Activated naive CD4-positive, alpha-beta T cell treated with anti-CD3 and anti-CD28 coated beads, Interleukin-2, amount 50 U/mL, for 72 hours (primary cell): Measurements from ENCODE around the gene FNDC3A. TPM values are rescaled to one million over a fixed set of nuclear protein-coding genes. Genes with fewer than 3 reads are reported as not detected.
A peak's percentile ranks its signal among the peaks of the same experiment; 100 is the strongest.

Experiments
- ATAC-seq, 2 donors: fragments of 150-1000 bp; cut with Tn5 transposase; 2 replicates each; pipeline ENCODE4 v1.10.0; 2021; ENCODE audit warnings: mild to moderate bottlenecking in 2 of 2, moderate library complexity in 2 of 2
- DNase-seq, 2 donors: peaks; one replicate each; pipeline ENCODE4 v3.0.0; 2021 to 2022; ENCODE audit warnings: low spot score in 2 of 2
- H3K27ac Mint-ChIP-seq, 2 donors: one replicate each; pipeline ENCODE4 v1.8.0; 2022; ENCODE audit warnings: mild to moderate bottlenecking in 2 of 2, mixed read lengths in 2 of 2
- H3K36me3 Mint-ChIP-seq, 2 donors: one replicate each; pipeline ENCODE4 v1.8.0; 2022; ENCODE audit warnings: mixed read lengths in 2 of 2
- H3K9me3 Mint-ChIP-seq, 2 donors: one replicate each; pipeline ENCODE4 v1.8.0; 2022; ENCODE audit warnings: mixed read lengths in 2 of 2
- total RNA-seq, 2 donors: library from RNA; stranded (reverse); gene quantifications; one replicate each; pipeline ENCODE4 v1.2.3, GENCODE V29; 2022

The FNDC3A gene
- total RNA-seq, 2 donors from 2014 or later, result 24.5 to 25.3 TPM

- Mint-ChIP-seq H3K36me3 (peaks cover 0 to 4% of the 10 kb centered on the region in 2 donors), H3K27ac (no peak overlapping the region), H3K9me3 (no peaks in the 10 kb centered on the region)
- DNase-seq (no peak), ATAC-seq (no peak)
Measured at GRCh38 chr13:49235856-49236431, 260.2 kb downstream of the FNDC3A start.

- DNase-seq (no peak), ATAC-seq (no peak)
- H3K27ac Mint-ChIP-seq, result no peak overlapping the region
- peaks cover 0 to 4% of the 10 kb centered on the region in 2 donors for H3K36me3 Mint-ChIP-seq
- H3K9me3 Mint-ChIP-seq, result no peaks in the 10 kb centered on the region
Measured at GRCh38 chr13:49238621-49239020, 262.9 kb downstream of the FNDC3A start.

GRCh38 chr13:49240017-49240416 lies 264.3 kb downstream of the FNDC3A start:
- no peak overlapping the region for H3K27ac Mint-ChIP-seq
- no peaks in the 10 kb centered on the region for H3K36me3 Mint-ChIP-seq
- ATAC-seq (peak; percentile 77 to 82), DNase-seq (peak in 1 of 2 donors; percentile 48)
- no peaks in the 10 kb centered on the region for H3K9me3 Mint-ChIP-seq

DNA sequence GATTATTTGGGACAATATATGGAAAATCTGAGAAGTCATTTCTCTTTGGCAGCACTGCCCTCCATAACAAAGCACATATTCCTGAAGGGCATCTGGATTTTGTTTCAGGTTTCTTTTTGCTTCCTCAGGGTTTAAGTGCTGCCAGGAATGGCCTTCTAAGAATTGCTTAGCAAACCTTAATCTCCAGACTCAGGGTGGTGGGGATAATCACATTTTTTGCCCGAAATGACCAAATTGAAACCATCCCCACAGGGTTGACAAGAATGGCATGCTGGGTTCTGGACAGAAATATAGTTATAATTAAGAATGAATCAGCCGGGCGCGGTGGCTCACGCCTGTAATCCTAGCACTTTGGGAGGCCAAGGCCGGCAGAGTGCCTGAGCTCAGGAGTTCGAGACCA lies 265.6 kb downstream of the FNDC3A start:
- ATAC-seq (no peak), DNase-seq (no peak)
- H3K9me3 Mint-ChIP-seq, result no peaks in the 10 kb centered on the region
- H3K27ac Mint-ChIP-seq, result no peak overlapping the region
- no peaks in the 10 kb centered on the region for H3K36me3 Mint-ChIP-seq

DNA sequence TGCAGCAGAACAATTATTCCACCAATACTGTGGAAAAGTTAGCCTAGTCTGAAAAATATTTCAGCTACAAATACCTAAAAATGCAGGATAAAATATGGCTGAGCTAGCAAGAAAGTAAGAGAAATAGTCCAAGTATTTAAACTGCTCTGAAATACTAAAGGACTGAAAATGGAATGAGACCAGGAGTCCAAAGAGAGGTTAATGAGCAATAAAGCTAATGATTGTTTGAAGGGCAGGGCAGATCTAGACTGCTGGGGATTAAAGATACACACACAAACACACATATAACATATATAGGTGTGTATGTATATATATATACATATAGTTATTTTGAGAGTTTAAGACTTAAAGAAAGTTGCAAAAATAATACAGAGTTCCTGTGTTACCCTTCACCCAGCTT lies 269.4 kb downstream of the FNDC3A start:
- no peak for DNase-seq
- no peak for ATAC-seq
- H3K27ac Mint-ChIP-seq, result no peak overlapping the region
- H3K36me3 Mint-ChIP-seq, result peaks cover 6 to 14% of the 10 kb centered on the region in 2 donors
- H3K9me3 Mint-ChIP-seq, result no peaks in the 10 kb centered on the region

DNA sequence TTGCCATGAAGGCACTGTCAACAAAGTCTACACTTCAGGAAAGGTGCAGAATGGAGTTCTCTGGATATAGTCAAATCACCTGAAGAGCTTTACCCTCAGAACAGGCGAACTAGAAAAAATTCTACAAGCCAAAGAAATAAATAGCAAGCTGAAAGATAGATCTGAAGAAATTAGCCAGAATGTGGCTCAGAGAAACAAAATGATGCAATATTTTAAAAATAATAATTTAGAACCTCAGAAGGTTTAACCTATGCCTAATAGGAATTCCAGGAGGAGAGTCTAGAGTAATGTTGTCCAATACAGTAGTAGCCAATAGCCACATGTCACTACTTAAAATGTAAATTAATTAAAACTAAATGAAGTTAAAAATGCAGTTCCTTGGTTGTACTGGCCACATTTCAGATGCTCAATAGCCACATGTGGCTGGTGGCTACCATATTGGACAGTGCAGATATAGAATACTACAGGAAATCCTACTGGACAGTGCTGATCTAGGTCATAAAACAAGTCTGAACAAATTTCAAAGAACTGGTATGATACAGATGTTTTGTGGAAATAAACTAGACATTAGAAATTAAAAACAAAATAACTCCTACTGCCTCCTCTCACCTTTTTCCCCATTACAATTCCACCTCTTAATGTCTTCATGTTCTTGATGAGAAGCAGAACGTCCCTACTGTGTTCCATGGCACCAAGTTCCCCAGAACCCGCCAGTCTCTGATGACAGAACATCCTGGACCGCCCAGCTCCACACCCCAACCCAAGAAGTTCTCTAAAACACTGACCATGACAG lies 271.3 kb downstream of the FNDC3A start:
- peak overlapping the region; percentile 93 to 94 for H3K27ac Mint-ChIP-seq
- DNase-seq, result no peak
- no peaks in the 10 kb centered on the region for H3K9me3 Mint-ChIP-seq
- ATAC-seq, result peak; percentile 38 to 64
- H3K36me3 Mint-ChIP-seq, result peaks cover 6 to 14% of the 10 kb centered on the region in 2 donors

DNA sequence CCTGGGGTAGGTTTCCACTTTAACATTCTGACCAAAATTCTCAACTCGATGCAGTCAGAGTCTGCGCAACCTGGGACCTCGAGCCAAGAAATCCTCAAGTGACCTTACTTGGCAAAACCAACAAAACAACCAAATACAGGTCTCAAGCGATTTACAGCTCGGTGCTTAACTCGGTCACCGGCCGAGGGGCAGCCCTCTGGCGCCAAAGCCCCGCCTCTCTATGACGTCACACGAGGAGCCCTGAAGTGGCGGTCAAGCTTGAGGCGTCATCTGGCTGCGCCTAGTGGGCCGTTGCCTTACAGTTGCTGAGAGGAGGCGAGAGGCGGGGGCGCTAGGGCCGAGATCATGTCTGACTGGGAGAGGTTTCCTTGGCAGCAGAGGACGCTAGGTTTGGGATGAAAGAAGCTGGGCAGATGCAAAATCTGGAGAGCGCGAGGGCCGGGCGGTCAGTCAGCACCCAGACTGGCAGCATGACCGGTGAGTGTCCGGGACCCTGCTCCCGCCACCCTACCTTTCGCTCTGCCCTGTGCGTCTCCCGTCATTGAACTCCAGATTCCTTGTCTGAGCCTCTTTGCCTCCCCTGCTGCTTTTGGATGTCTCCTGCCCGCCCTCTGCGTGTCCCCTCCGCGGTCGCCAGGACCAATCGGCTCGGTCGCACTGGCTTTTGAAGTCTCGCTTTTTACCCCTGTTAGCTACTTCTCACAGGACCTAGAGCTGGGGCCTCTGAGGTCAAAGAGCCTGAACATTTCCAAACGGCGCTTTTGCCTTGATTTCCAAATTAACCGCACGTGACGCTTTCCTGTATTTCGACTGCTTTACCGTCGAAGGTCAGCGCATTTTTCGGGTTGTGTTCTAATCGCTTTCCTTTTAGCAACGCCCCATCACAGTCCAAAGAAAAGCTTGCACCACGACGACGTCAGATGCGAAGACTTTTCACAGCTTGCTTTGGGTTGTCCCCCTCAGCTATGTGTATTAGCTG lies 272.2 kb downstream of the FNDC3A start, which contains the start of gene CDADC1:
TSS of gene CDADC1 (plus strand) at position 283 of the 979 bp plus-strand sequence. CDS start at position 396, 113 bp downstream.
- no peaks in the 10 kb centered on the region for H3K9me3 Mint-ChIP-seq
- H3K27ac Mint-ChIP-seq, result peak within 1 kb of the TSS; percentile 93 to 94
- ATAC-seq (peak; percentile 95 to 96), DNase-seq (peak; percentile 92 to 94)
- peaks cover 6 to 14% of the 10 kb centered on the region in 2 donors for H3K36me3 Mint-ChIP-seq

DNA sequence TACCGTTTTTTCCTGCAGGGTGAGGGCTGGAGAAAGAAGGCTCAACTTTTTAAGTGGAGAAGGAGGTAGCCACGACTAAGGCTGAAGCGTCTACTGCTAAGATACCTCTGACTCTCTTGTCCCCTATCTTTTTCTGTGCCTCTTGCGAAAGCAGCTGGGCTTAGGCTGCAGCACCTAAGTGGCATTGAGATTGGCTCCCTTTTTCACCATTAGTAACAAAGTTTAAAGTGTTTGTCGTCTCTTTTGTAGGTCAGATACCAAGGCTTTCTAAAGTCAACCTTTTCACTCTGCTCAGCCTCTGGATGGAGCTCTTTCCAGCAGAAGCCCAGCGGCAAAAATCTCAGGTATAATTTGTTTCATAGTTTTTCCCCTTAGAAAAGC lies 272.9 kb downstream of the FNDC3A start:
- Mint-ChIP-seq H3K9me3 (no peaks in the 10 kb centered on the region), H3K36me3 (peaks cover 6 to 14% of the 10 kb centered on the region in 2 donors), H3K27ac (peak overlapping the region; percentile 93 to 94)
- ATAC-seq, result peak in 1 of 2 donors; percentile 19
- DNase-seq, result no peak

DNA sequence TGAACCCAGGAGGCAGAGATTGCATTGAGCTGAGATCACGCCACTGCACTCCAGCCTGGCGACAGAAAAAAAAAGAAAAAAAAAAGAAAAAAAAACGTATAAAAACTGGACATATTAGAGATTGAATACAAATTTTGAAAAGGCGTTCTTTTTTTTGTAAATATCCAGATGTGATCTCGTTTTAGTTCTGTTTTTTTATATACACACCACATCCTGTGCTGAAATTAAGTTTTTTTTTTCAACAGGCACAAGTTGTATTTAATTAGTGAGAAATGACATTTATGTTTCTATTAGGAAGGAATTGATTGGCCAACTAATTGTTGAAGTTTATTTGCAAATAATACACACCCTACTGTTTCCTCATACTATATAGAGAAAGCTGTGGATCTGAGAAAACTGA lies 275.6 kb downstream of the FNDC3A start:
- Mint-ChIP-seq H3K9me3 (no peaks in the 10 kb centered on the region), H3K27ac (no peak overlapping the region), H3K36me3 (peaks cover 22 to 29% of the 10 kb centered on the region in 2 donors)
- ATAC-seq, result no peak
- DNase-seq, result no peak

DNA sequence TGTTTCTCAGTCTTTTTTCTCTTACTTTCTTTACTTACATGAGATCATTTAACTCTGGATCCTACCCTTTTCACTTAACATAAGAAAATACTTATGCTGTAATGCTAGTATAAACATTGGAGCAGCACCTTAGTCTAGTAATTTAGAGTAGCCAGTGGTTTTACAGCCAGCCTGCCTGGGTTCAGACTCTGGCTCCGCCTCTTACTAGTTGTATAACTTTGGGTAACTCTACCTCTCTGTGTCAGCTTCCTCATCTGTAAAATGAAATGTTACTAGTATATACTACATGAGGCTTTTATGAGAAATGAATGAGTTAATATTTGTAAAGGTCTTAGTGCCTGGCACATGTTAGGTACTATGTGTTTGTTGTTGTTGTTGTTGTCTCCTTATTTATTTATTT lies 277.6 kb downstream of the FNDC3A start:
- Mint-ChIP-seq H3K27ac (no peak overlapping the region), H3K36me3 (peaks cover 11 to 28% of the 10 kb centered on the region in 2 donors), H3K9me3 (no peaks in the 10 kb centered on the region)
- no peak for ATAC-seq
- no peak for DNase-seq

GRCh38 chr13:49254007-49254406 lies 278.3 kb downstream of the FNDC3A start:
- Mint-ChIP-seq H3K9me3 (no peaks in the 10 kb centered on the region), H3K27ac (peak overlapping the region; percentile 32 to 34), H3K36me3 (peaks cover 7 to 28% of the 10 kb centered on the region in 2 donors)
- ATAC-seq (no peak), DNase-seq (no peak)

DNA sequence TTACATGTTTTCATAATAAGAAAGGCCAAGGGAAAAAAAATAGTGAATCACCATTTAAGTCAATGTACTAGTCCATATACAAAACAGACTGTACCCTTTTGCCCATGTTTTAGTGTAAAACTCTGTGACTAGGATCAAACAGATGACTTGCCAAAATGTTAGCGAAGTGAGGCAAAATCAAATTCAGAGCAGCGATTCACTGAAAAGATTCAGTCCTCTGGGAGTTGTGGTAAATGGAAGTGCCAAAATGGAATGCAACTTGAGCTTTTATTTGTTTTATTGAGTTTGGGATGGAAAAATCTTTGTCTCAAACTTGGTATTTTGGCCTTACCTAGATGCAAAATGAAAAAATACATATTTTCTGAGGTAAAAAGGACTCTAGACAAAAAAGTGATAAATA lies 281.1 kb downstream of the FNDC3A start:
- DNase-seq, result no peak
- no peak for ATAC-seq
- no peak overlapping the region for H3K27ac Mint-ChIP-seq
- no peaks in the 10 kb centered on the region for H3K9me3 Mint-ChIP-seq
- peaks cover 23 to 38% of the 10 kb centered on the region in 2 donors for H3K36me3 Mint-ChIP-seq

- Mint-ChIP-seq H3K27ac (peak overlapping the region in 1 of 2 donors; percentile 68), H3K36me3 (peaks cover 23 to 38% of the 10 kb centered on the region in 2 donors), H3K9me3 (no peaks in the 10 kb centered on the region)
- DNase-seq (no peak), ATAC-seq (no peak)
Measured at GRCh38 chr13:49258089-49258796, 282.5 kb downstream of the FNDC3A start.
